Heart right ventricle (tissue), 16 donors: ENCODE results near the gene SERPINE3. TPM values are rescaled to one million over a fixed set of nuclear protein-coding genes. Genes with fewer than 3 reads are reported as not detected.

ENCODE experiments used
- ATAC-seq, 8 donors: fragments of 200-7000 bp; cut with Tn5 transposase; one replicate each; pipeline ENCODE4 v1.9.1; 2020; ENCODE audit warnings: mild to moderate bottlenecking in 8 of 8, moderate library complexity in 8 of 8, moderate number of reproducible peaks in 1 of 8
- DNase-seq, 2 donors: peaks; one replicate each; pipeline ENCODE4 v3.0.0-alpha.2; 2020
- H3K27ac ChIP-seq, 10 donors: fragments of 200-600 bp; sonication (generic) in 2 of 10; one replicate each; pipeline versions ENCODE4 v1.5.0 to v1.8.0; 2020 to 2022; ENCODE audit warnings: mild to moderate bottlenecking in 3 of 10
- H3K27me3 ChIP-seq, 7 donors: fragments of 200-600 bp; one replicate each; pipeline ENCODE4 v1.8.0; 2021 to 2022; ENCODE audit warnings: mild to moderate bottlenecking in 2 of 7
- H3K36me3 ChIP-seq, 9 donors: fragments of 200-600 bp; sonication (generic) in 1 of 9; one replicate each; pipeline versions ENCODE4 v1.5.0 to v1.8.0; 2020 to 2022; ENCODE audit warnings: mild to moderate bottlenecking in 2 of 9
- H3K4me1 ChIP-seq, 9 donors: fragments of 200-600 bp; sonication (generic) in 1 of 9; one replicate each; pipeline versions ENCODE4 v1.5.0 to v1.8.0; 2020 to 2022; ENCODE audit warnings: mild to moderate bottlenecking in 4 of 9
- H3K4me3 ChIP-seq, 10 donors: fragments of 200-600 bp; sonication (generic) in 2 of 10; one replicate each; pipeline versions ENCODE4 v1.5.0 to v1.8.0; 2020 to 2022; ENCODE audit warnings: mild to moderate bottlenecking in 7 of 10, moderate library complexity in 2 of 10
- H3K9me3 ChIP-seq, 11 donors: fragments of 200-600 bp in 10 of 11; sonication (generic) in 2 of 11; one replicate each; pipeline versions ENCODE4 v1.5.0 to v1.8.0; 2013 to 2022; ENCODE audit warnings: mild to moderate bottlenecking in 2 of 11, control low read depth in 1 of 11, moderate library complexity in 1 of 11
- WGBS, 2 donors: extraction: QIAGEN DNeasy Blood & Tissue Kit; methylation state at CpG; one replicate each; pipeline ENCODE4 v1.1.7; 2013; ENCODE audit warnings: inconsistent platforms in 1 of 2; 5-methylcytosine and 5-hydroxymethylcytosine counted together
- intact Hi-C, 10 donors: fragments of 100-400 bp; cut with DNase I; formaldehyde crosslinking; loops; one replicate each; pipeline versions ENCODE4 v1.11.1 to v1.14.2; 2022
- polyA plus RNA-seq, 2 donors: library from polyadenylated mRNA; stranded (reverse); fragments of 200-250 nt; gene quantifications; one replicate each; pipeline ENCODE4 v1.2.3, GENCODE V29; 2013
- total RNA-seq, 10 donors: library from RNA; stranded (reverse); fragmentation: NEBNext Ultra II Directional in 3 of 10; extraction: Animal tissue kit (Norgen Biotek cat#: 25700) in 3 of 10; gene quantifications; one replicate each; pipeline versions ENCODE4 v1.2.1 to v1.2.4, GENCODE V29; 2021 to 2023
- TF ChIP-seq, protein P1 (sequence below), 9 donors: fragments of 200-600 bp; sonication (generic) in 2 of 9; IDR thresholded peaks; one replicate each; pipeline versions ENCODE4 v1.5.0 to v1.8.0; 2021 to 2022; ENCODE audit warnings: antibody characterized with exemption in 9 of 9, mild to moderate bottlenecking in 5 of 9, moderate library complexity in 1 of 9
- donor health status: Arrhythmogenic right ventricular cardiomyopathy.
- donor health status: ischemic (EF 13 %, LVEDD 7.1; RV severe dilation, severe dysfunction).
- donor health status: healthy with polysubstance abuse.
- donor health status: DM: no; HTN: yes; CAD: no.
- donor health status: DM: no; HTN: no; CAD: no.
- donor health status: ischemic (EF 25% LVEDD 6.9; RV normal size, moderate dysfunction).
- donor health status: ischemic (EF 25% LVEDD 5.7; RV mildly dilated, moderate dysfunction).
- donor health status: healthy.
- donor health status: DM: yes; HTN: yes; CAD: no.
- donor health status: Ischemic cardiomyopathy.
- donor health status: ischemic (EF 35%, LVEDD 5.7; RV mildly dilated, moderate dysfunction).
- donor health status: nonischemic (EF 11% LVEDD 7.7; RV severe dilation, severe dysfunction).
- donor health status: DM: yes; HTN: yes; CAD: no.
- donor health status: PGD.
- donor health status: ischemic (EF 29% LVEDD 5.4; RV normal size, mild dysfunction).
- donor health status: nonischemic (EF 23%, LVEDD 6.1; RV moderate dilation, normal function).

Gene SERPINE3
- total and polyA plus RNA-seq, 12 donors, result 0.01 TPM; not detected in 11

DNA sequence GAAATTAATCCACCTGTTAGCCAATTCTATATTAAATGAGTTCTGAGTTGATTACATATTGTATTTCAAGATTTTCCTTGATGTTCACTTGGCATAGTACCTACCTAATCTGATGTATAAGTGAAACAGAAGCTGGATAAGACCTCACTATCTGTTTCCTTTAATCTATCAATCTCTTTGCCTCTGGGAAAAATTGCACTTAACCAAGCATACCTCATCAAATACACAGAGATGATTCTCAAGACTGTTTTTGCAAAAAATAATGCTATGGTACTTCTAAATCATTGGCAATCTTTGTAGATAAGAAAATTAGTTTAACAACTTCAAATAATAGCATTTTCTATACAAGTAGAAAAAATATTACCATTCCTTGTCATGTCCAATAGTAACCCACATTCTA is 55.2 kb downstream of the SERPINE3 start:
- H3K27me3 ChIP-seq, result no peaks in the 10 kb centered on the region
- TF ChIP-seq, protein P1, sequence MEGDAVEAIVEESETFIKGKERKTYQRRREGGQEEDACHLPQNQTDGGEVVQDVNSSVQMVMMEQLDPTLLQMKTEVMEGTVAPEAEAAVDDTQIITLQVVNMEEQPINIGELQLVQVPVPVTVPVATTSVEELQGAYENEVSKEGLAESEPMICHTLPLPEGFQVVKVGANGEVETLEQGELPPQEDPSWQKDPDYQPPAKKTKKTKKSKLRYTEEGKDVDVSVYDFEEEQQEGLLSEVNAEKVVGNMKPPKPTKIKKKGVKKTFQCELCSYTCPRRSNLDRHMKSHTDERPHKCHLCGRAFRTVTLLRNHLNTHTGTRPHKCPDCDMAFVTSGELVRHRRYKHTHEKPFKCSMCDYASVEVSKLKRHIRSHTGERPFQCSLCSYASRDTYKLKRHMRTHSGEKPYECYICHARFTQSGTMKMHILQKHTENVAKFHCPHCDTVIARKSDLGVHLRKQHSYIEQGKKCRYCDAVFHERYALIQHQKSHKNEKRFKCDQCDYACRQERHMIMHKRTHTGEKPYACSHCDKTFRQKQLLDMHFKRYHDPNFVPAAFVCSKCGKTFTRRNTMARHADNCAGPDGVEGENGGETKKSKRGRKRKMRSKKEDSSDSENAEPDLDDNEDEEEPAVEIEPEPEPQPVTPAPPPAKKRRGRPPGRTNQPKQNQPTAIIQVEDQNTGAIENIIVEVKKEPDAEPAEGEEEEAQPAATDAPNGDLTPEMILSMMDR (IDR thresholded peaks at IDR 0.05), result no peak
- peaks cover 0 to 26% (median 15%) of the 10 kb centered on the region in 9 donors for H3K4me1 ChIP-seq
- peaks cover 0 to 36% (median 0%) of the 10 kb centered on the region in 9 donors for H3K36me3 ChIP-seq
- no peak overlapping the region for H3K4me3 ChIP-seq
- ATAC-seq (no peak), DNase-seq (no peak)
- H3K9me3 ChIP-seq, result no peaks in the 10 kb centered on the region
- no peak overlapping the region for H3K27ac ChIP-seq
- intact Hi-C loops, result no loop called here

DNA sequence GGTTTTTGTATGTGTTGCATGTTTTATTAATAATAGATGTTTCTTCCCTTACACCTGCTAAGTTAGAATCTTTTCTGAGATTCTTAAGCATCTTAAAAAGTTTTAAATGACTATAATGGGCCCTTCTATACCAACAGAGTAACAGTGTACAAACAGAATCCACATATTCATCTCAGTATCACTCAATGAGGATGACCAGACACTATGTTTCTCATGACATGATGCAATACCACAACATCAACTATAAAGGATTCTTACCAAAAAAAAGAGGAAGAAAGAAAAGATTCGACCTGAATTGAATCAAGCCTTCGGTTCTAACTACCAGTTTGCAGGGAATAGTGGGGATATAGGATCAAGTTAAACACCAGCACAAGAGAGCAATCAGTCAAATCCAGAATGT is 56.9 kb downstream of the SERPINE3 start:
- H3K27ac ChIP-seq, result no peak overlapping the region
- H3K4me1 ChIP-seq, result peaks cover 0 to 31% (median 15%) of the 10 kb centered on the region in 9 donors
- intact Hi-C loops, result no loop called here
- DNase-seq, result no peak
- TF ChIP-seq, protein P1 (IDR thresholded peaks at IDR 0.05), result no peak
- H3K4me3 ChIP-seq, result no peak overlapping the region
- no peaks in the 10 kb centered on the region for H3K27me3 ChIP-seq
- no peak for ATAC-seq
- 87 to 90% methylated on average over 2 of the region's 2 CpGs for WGBS, 2 donors
- H3K36me3 ChIP-seq, result peaks cover 0 to 40% (median 0%) of the 10 kb centered on the region in 9 donors
- no peaks in the 10 kb centered on the region for H3K9me3 ChIP-seq

DNA sequence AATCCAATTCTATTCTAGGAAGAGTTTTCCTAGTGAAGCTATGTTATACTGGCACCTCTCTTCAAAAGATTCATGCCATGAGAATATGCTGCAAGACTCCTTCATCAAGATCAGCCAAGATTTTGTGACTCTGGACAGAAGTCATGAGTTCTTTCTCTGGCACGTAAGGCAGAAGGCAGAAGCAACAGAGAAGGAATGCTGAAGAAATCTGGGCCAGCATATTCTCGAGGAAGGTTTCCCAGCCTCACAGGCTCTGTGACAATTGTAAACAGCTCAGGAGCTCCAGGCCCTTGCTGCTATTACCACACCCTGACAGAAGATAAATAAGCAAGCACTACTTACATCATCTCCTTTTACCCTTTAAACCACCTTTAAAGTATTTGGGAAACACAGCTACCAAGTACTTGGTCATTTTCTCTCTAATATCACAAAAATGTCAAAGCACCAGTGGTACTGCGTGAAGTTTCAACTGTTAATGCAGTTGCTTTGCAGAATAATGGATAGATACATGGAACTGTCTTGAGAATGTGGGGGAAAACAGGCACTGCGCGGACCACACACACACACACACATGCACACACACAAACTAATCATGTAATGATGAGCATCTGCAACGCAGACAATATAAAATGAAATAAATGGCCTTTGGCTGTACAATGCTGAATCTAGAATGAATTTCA is 57.9 kb downstream of the SERPINE3 start:
- Histone ChIP-seq H3K36me3 (peaks cover 0 to 38% (median 0%) of the 10 kb centered on the region in 9 donors), H3K27me3 (no peaks in the 10 kb centered on the region), H3K4me1 (peaks cover 0 to 31% (median 17%) of the 10 kb centered on the region in 9 donors), H3K4me3 (no peak overlapping the region), H3K9me3 (no peaks in the 10 kb centered on the region), H3K27ac (peak overlapping the region in 3 of 10 donors; percentile 10 to 39 (median 26))
- DNase-seq (no peak), ATAC-seq (peak in 6 of 8 donors; percentile 28 to 79 (median 46))
- WGBS, 2 donors, result 73 to 75% methylated on average over 6 of the region's 6 CpGs
- TF ChIP-seq, protein P1 (IDR thresholded peaks at IDR 0.05), result no peak
- intact Hi-C loops, result no loop called here

DNA sequence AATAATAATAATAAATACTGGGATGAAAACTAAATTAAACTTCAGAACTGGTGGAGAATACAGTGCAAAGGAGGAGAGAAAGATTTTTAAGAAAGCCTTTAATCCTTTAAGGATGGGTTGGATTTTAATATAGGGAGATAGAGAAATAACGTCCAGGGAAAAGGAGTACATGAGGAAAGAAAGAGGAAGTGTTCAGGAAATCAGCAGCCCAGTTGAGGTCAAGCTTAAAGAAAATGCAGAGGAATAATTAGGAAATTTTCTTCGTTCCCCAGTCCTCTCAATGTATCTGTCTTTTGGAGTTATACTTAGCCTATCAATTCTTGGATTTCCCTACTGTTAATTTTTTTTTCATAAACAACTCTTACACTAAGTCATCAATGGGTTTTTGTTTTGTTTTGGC is 65.7 kb downstream of the SERPINE3 start:
- intact Hi-C loops, result no loop called here
- H3K4me3 ChIP-seq, result no peak overlapping the region
- TF ChIP-seq, protein P1 (IDR thresholded peaks at IDR 0.05), result no peak
- no peak for ATAC-seq
- peaks cover 0 to 16% (median 0%) of the 10 kb centered on the region in 9 donors for H3K4me1 ChIP-seq
- no peak for DNase-seq
- H3K9me3 ChIP-seq, result no peaks in the 10 kb centered on the region
- WGBS, 2 donors, result 67 to 68% methylated on average over 2 of the region's 2 CpGs
- H3K27me3 ChIP-seq, result no peaks in the 10 kb centered on the region
- H3K27ac ChIP-seq, result no peak overlapping the region
- H3K36me3 ChIP-seq, result peaks cover 0 to 10% (median 0%) of the 10 kb centered on the region in 9 donors
